Measurements from ENCODE around the gene CEP162.
"Not testable (repeated sequence)": the region's sequence is repeated elsewhere in the genome, so short reads cannot be mapped to it uniquely, and the experiment has no call there.

CEP162 gene

DNA sequence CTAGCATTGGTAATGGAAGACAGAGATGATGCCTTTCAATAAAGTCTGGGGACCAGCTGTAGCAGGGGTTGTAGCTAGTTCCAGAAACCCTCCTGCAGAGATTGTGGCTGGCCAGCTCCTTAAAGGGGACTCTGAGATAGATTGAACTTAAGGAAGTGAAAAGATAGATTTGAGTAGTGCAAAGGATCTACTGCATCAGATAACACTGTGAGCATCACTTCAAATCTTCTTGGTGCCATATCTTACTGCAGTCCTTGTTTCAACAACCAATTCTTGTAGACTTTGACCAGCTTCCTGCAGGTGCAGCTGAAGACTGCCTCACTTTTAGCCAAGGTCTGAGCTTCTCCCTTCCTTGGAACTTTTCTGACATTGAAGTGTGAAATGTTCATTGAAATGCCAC, 14.8 kb upstream of the CEP162 start:
- no peak for DNase-seq (ENCODE audit: low read depth, low spot score)

- no peak for DNase-seq (ENCODE audit: low read depth, low spot score)
These were observed 728 bp upstream of the CEP162 start for GRCh38 chr6:84228198-84228543.

DNA sequence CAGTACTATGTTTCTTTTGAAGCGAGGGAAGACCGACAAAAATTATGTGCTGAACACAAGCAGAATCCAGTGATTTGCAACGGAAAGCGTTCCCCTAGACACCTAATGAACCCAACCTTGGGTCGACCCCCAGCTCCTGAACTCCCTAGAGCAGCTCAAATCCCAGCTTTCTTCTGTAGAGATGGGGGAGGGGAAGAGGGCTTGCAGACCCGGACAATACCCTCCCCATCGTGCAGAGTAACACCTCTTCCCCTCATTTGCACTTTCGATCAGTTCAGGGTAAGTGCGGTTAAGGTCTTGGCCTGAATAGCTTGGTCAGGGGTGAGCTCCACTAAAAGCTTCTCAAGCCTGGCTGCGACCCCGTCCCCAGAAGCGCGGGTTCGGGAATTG, 404 bp downstream of the CEP162 start:
- DNase-seq (ENCODE audit: low read depth, low spot score), result no peak

GRCh38 chr6:84224251-84224650, 3.2 kb downstream of the CEP162 start:
- DNase-seq (ENCODE audit: low read depth, low spot score), result peak; percentile 2

DNA sequence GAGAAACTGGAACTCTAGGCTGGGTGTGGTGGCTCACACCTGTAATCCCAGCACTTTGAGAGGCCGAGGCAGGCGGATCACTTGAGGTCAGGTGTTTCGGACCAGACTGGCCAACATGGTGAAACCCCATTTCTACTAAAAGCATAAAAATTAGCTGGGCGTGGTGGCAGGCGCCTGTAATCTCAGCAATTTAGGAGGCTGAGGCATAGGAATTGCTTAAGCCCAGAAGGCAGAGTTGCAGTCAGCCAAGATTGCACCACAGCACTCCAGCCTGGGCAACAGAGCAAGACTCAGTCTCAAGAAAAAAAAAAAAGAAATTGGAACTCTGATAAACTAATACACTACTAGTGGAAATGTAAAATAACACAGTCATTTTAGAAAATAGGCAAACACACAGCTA, 3.8 kb downstream of the CEP162 start:
- not testable (repeated sequence) for DNase-seq (ENCODE audit: low read depth, low spot score)

GRCh38 chr6:84222426-84222825, 5.0 kb downstream of the CEP162 start:
- no peak for DNase-seq (ENCODE audit: low read depth, low spot score)

- DNase-seq (ENCODE audit: low read depth, low spot score), result peak; percentile 49
These were observed 6.5 kb downstream of the CEP162 start for GRCh38 chr6:84220809-84221409.

DNA sequence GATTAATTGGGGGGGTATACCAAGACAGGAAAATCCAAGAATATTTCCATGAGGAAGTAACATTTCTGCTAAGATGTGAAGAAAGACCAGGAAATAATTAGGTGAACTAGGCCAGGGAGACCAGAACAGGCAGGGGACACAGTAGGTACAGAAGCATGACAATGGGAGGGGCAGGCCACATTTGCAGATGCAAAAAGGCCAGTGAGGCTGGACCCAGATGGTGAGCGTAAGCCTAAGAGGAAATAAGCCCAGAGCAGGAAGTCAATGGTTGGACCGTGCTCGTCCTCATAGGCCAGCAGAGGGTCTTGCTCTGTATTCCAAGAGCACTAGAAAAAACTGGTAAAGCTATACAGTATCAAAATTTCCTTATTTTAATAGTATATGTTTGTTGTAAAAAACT, 9.4 kb downstream of the CEP162 start:
- DNase-seq (ENCODE audit: low read depth, low spot score), result no peak

DNA sequence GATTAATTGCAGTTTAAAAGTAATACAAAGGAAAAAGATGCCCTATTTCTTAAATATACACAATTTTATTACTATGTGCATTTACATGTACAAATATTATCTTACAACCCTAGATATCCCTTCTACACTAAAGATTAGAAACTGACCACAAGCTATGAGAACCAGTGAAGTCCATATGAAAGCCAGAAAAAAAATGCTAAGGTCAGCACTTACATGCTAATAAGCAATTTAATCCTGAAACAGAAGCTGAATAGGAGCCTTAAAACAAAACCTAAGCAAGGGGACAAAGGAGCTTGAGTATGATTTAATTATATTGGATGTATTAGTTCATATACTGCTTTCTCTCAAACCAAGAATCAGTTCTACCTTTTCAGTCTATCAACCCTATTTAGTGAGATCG, 14.2 kb downstream of the CEP162 start:
- DNase-seq (ENCODE audit: low read depth, low spot score), result no peak

DNA sequence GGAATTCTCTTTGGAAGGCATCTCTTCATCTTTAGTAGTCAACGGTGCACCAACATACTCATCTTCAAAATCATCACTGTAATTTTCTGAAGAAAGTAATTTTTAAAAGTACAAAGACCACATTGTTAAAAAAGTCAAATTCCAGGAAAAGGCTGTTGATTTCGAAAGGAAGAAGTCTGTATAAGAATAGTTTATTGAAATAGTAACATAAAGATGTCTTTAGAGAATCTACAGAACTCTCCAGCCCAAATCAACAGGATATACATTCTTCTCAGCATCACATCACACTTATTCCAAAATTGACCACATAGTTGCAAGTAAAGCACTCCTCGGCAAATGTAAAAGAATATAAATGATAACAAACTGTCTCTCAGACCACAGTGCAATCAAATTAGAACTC, 23.4 kb downstream of the CEP162 start:
- DNase-seq (ENCODE audit: low read depth, low spot score), result no peak

DNA sequence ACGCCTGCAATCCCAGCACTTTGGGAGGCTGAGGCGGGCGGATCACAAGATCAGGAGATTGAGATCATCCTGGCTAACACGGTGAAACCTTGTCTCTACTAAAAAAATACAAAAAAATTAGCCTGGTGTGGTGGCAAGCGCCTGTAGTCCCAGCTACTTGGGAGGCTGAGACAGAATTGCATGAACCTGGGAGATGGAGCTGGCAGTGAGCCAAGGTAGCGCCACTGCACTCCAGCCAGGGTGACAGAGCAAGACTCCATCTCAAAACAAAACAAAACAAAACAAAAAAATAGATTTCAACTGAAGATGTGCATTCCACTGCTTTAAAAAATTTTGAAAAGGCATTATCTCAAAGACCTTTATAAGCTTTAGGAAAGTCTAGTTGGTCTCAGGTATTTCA, 27.5 kb downstream of the CEP162 start:
- not testable (repeated sequence) for DNase-seq (ENCODE audit: low read depth, low spot score)

DNA sequence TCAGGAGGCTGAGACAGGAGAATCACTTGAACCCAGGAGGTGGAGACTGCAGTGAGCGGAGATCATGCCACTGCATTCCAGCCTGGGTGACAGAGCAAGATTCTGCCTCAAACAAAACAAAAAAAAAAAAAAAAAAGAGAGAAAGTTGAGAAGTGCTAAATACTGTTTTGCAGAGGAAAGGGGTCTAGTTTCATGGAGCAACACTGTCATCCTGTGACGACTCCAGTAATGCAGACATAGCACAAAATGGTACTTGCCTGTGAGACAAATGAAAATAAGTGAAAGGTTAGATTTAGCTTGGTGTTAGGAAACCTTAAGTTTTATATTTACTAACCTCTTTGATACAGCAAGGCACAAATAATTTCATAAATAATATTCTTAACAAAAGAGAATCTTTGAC, 29.7 kb downstream of the CEP162 start:
- DNase-seq (ENCODE audit: low read depth, low spot score), result no peak

DNA sequence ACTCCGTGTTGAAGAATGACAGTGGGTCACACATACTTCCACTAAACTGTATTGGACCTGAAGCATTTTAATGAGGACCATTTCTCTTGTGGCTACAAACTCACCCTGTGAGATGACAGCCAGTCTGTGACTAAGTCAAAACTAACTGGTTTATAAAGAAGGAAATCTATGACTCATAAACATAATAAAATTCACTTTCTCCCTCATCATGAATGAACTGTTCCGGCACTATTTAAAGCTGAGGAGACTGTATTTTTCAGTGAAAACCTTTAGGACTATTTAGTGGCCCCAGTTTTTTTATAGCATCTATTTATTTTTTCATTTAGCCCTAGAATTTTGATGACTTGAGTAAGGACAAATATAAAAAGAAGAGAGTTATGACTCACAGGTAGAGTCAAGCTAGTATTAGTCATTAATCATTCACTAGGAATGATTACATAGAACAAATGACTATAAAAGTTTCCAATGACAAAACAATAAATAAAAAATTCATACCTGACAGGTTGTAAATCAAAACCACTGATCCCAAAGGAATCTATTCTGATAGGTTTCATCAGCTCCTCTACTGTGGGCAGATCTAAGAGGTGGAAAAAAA, 34.2 kb downstream of the CEP162 start:
- peak; percentile 79 for DNase-seq (ENCODE audit: low read depth, low spot score)

- no peak for DNase-seq (ENCODE audit: low read depth, low spot score)
These were observed 35.6 kb downstream of the CEP162 start for GRCh38 chr6:84191802-84192201.

DNA sequence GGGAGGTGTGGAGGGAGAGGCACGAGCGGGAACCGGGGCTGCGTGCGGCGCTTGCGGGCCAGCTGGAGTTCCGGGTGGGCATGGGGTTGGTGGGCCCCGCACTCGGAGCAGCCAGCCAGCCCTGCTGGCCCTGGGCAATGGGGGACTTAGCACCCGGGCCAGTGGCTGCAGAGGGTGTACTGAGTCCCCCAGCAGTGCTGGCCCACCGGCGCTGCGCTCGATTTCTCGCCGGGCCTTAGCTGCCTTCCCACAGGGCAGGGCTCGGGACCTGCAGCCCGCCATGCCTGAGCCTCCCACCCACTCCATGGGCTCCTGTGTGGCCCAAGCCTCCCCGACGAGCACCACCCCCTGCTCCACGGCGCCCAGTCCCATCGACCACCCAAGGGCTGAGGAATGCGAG, 38.1 kb downstream of the CEP162 start:
- not testable (repeated sequence) for DNase-seq (ENCODE audit: low read depth, low spot score)

DNA sequence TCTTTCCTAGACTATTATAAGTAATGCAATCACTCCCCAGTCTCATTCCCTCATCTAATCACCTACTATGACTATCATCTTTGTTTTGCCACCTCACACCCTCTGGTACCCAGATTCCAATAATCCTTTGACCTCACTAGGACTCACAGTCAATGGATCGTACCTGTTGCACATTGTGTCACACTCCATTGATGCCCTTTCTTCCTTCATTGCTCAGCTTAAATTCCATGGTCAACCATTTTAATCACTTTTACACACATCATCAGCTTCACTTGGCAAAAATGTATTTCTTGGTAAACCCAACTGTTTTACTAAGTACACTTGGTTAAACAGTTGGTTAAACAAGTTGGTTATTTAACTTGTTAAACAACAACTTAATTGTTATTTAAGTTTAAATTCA, 44.0 kb downstream of the CEP162 start:
- no peak for DNase-seq (ENCODE audit: low read depth, low spot score)

- DNase-seq (ENCODE audit: low read depth, low spot score), result no peak
These were observed 45.4 kb downstream of the CEP162 start for GRCh38 chr6:84182001-84182400.

- DNase-seq (ENCODE audit: low read depth, low spot score), result no peak
These were observed 50.2 kb downstream of the CEP162 start for GRCh38 chr6:84177241-84177640.

GRCh38 chr6:84172574-84172973, 54.9 kb downstream of the CEP162 start:
- DNase-seq (ENCODE audit: low read depth, low spot score), result no peak

DNA sequence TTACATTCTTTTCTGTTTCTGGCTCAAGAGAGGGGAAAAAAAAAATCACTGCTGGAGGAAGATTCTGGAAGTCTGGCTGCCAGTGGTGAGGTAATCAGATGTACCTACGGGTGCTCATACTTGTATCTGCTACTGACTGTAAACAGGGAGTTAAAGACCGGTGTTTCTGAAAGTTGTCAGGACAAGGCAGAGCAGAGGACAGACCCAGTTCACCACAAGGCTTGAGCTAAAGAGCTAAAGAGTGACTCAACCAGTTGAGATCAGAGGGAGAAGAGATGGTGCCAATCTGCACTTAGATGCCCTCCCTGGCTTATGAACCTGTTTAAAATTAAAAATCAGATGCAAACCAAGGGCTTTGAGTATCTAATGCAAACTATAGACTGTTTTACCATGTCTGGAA, 55.4 kb downstream of the CEP162 start:
- no peak for DNase-seq (ENCODE audit: low read depth, low spot score)

GRCh38 chr6:84167457-84167856, 60.0 kb downstream of the CEP162 start:
- no peak for DNase-seq (ENCODE audit: low read depth, low spot score)

DNA sequence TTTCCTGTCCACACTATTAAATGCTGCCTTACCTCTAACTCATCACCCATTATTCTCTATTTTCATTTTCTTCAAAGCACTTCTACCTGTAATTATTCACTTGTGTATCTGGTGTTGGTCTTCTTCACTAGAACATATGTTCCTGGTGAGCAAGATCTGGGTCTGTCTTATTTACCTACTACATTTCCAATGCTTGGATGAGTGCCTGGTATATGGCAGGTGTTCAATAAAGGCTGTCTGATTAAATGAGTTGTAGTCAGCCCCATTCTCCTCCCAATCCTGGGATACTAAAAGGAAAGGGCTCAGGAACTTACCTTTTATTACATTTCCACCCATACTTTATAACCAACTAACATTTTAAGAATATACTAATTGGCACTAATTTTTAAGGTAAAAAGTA, 61.0 kb downstream of the CEP162 start:
- DNase-seq (ENCODE audit: low read depth, low spot score), result no peak

DNA sequence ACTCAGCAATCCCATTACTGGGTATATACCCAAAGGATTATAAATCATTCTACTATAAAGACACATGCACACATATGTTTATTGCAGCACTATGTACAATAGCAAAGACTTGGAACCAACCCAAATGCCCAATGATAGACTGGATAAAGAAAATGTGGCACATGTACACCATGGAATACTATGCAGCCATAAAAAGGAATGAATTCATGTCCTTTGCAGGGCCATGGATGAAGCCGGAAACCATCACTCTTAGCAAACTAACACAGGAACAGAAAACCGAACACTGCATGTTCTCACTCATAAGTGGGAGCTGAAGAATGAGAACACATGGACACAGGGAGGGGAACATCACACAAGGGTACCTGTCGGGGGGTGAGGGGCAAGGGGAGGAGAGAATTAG, 63.1 kb downstream of the CEP162 start:
- not testable (repeated sequence) for DNase-seq (ENCODE audit: low read depth, low spot score)

GRCh38 chr6:84161190-84161589, 66.3 kb downstream of the CEP162 start:
- DNase-seq (ENCODE audit: low read depth, low spot score), result peak; percentile 25

All from astrocyte of the hippocampus (primary cell).